HL-60 (cell line): ENCODE measurements around the gene PTPRG.

Source experiments
- DNase-seq, 2 experiments: peaks; one replicate each; pipeline ENCODE4 v3.0.0-alpha.2; 2010 to 2020; ENCODE audit warnings: low read depth in 1 of 2, low spot score in 1 of 2
- H3K27ac ChIP-seq: fragments of 250-450 bp; sonication (Bioruptor Pico); replicated peaks from 2 replicates; pipeline ENCODE4 v1.5.1; 2020; ENCODE audit warnings: mild to moderate bottlenecking, moderate library complexity
- H3K27me3 ChIP-seq: fragments of 250-450 bp; sonication (Bioruptor Pico); 2 replicates; pipeline ENCODE4 v1.5.1; 2021; ENCODE audit warnings: mild to moderate bottlenecking, moderate library complexity; ENCODE audit not compliant: insufficient read depth, poor library complexity, severe bottlenecking
- H3K4me3 ChIP-seq: replicated peaks from 2 replicates; pipeline ENCODE4 v1.5.1; 2011; ENCODE audit warnings: mild to moderate bottlenecking, control low read depth, low read length; ENCODE audit not compliant: insufficient read depth
- CTCF ChIP-seq: IDR thresholded peaks from one replicate; pipeline ENCODE4 v1.5.1; 2011; ENCODE audit warnings: low read length, control low read depth, inconsistent platforms; ENCODE audit not compliant: insufficient read depth
- GABPA ChIP-seq: IDR thresholded peaks from 2 replicates; pipeline ENCODE4 v1.6.1; 2012; ENCODE audit warnings: low read depth
- POLR2AphosphoS5 ChIP-seq: IDR thresholded peaks from 2 replicates; pipeline ENCODE4 v1.6.1; 2012; ENCODE audit warnings: low read depth
- REST ChIP-seq: IDR thresholded peaks from 2 replicates; pipeline ENCODE4 v1.6.1; 2012; ENCODE audit warnings: low read depth; ENCODE audit not compliant: insufficient replicate concordance
- SPI1 ChIP-seq: IDR thresholded peaks from 2 replicates; pipeline ENCODE4 v1.6.1; 2012; ENCODE audit warnings: low read depth, mild to moderate bottlenecking, borderline replicate concordance

Gene PTPRG

GRCh38 chr3:61811652-61812051, 250.3 kb downstream of the PTPRG start:
- DNase-seq: no peak
- H3K27me3 ChIP-seq: no peaks in the 10 kb centered on the region
- no peak for TF ChIP-seq REST
- no peak for TF ChIP-seq POLR2AphosphoS5
- no peak for TF ChIP-seq GABPA
- no peak for TF ChIP-seq CTCF
- TF ChIP-seq SPI1: no peak

GRCh38 chr3:61812085-61812484, 250.7 kb downstream of the PTPRG start:
- no peak overlapping the region for H3K27ac ChIP-seq
- H3K27me3 ChIP-seq: no peaks in the 10 kb centered on the region
- TF ChIP-seq POLR2AphosphoS5: no peak
- TF ChIP-seq CTCF: no peak
- no peak for TF ChIP-seq REST
- TF ChIP-seq GABPA: no peak
- TF ChIP-seq SPI1: no peak
- no peak for DNase-seq
- H3K4me3 ChIP-seq: no peak overlapping the region

More at GRCh38 chr3:61811652-61812051, 250.3 kb downstream of the PTPRG start:
- no peak overlapping the region for H3K4me3 ChIP-seq
- no peak overlapping the region for H3K27ac ChIP-seq

GRCh38 chr3:61812517-61812916, 251.1 kb downstream of the PTPRG start:
- H3K27me3 ChIP-seq: no peaks in the 10 kb centered on the region
- no peak for DNase-seq

More at GRCh38 chr3:61812517-61812916, 251.1 kb downstream of the PTPRG start:
- H3K27ac ChIP-seq: no peak overlapping the region
- TF ChIP-seq SPI1 (no peak), REST (no peak), GABPA (no peak), POLR2AphosphoS5 (no peak), CTCF (no peak)
- H3K4me3 ChIP-seq: no peak overlapping the region
